Fibroblast of the conjunctiva (primary cell): ENCODE measurements around the gene CT45A8.
"Not testable (repeated sequence)": the region's sequence is repeated elsewhere in the genome, so short reads cannot be mapped to it uniquely, and the experiment has no call there.

Experiments used
- DNase-seq: peaks from one replicate; pipeline ENCODE4 v3.0.0-alpha.2; 2010; ENCODE audit warnings: low read depth

CT45A8 gene

DNA sequence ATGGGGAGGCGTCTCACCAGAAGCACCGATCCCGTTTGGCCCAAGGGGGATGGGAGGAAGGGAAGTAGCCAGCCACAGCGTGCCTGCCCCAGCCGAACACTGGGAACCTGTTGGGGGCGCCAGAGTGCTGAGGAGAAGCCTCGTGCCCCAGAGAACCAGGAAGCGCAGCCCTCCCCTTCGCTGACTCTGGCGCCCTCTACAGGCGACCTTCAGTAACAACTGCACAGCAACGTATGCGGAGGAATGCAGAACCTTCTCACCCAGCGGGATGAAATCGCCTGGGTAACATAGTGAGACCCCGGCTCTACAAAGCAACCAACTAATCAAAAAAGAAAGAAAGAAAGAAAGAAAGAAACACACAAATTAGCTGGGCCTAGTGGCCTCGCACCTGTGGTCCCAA, at the start of gene CT45A8:
CT45A8 (minus strand) TSS at position 101 of the 400 bp plus-strand sequence. CDS start 3,755 bp downstream, outside the sequence.
- not testable (repeated sequence) for DNase-seq

GRCh38 chrX:135893294-135893817, 39.0 kb upstream of the CT45A8 start, which contains the start of the genes CT45A10 and SAGE1:
CT45A10 (minus strand) TSS chrX:135893444; CDS start chrX:135885344, 8,100 bp downstream.
SAGE1 (plus strand) TSS chrX:135893716; CDS start chrX:135896243, 2,527 bp downstream.
- no peak for DNase-seq

GRCh38 chrX:135892781-135893180, 38.4 kb upstream of the CT45A8 start:
- no peak for DNase-seq

GRCh38 chrX:135890087-135890585, 35.8 kb upstream of the CT45A8 start:
- DNase-seq, result no peak

- not testable (repeated sequence) for DNase-seq
Measured at GRCh38 chrX:135888976-135889375, 34.6 kb upstream of the CT45A8 start.

DNA sequence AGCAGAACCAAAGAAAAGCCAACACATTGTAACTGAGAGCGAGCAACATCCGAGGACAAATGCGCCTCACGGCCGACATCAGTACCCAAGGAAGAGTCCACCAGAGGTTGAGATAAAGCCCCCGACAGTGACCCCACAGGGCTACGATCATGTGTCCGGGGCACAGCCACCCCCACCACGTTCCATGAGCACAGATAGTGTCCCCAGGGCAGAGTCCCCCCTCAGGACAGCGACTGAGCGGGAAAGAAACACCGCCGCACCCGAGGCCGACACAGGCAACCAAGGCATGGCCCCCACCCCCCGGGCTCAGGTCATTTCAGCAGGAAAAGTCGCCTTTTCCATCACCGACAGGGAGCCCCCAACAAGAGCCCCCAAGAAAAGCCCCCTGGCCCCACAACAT, 33.9 kb upstream of the CT45A8 start:
- DNase-seq, result not testable (repeated sequence)

DNA sequence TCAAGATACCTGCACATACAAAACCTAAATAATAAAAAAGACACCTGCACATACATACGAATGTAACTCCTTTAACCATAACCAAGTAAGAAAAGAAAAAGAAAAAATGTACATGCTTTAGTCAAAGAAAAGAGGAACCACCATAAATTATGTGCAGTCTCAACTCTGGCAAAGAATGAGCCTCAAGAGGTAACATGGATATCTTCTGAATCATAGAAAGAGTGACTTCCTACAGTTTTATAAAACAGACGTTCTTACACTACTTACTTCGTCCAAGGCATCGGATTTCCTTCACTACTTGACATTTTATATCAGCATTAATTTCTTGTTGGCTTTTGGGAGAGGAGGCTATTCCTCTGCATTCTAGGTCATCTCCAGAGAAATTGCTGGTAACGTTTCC, 28.4 kb upstream of the CT45A8 start:
- not testable (repeated sequence) for DNase-seq

DNA sequence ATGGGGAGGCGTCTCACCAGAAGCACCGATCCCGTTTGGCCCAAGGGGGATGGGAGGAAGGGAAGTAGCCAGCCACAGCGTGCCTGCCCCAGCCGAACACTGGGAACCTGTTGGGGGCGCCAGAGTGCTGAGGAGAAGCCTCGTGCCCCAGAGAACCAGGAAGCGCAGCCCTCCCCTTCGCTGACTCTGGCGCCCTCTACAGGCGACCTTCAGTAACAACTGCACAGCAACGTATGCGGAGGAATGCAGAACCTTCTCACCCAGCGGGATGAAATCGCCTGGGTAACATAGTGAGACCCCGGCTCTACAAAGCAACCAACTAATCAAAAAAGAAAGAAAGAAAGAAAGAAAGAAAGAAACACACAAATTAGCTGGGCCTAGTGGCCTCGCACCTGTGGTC, 17.4 kb upstream of the CT45A8 start, which contains the start of gene CT45A9:
CT45A9 (minus strand) TSS at position 101 of the 400 bp plus-strand sequence. CDS start 3,751 bp downstream, outside the sequence.
- not testable (repeated sequence) for DNase-seq

- not testable (repeated sequence) for DNase-seq
Measured at GRCh38 chrX:135837180-135837579, 17.2 kb downstream of the CT45A8 start, which contains the start of gene CT45A7. CT45A7 (minus strand) TSS chrX:135837280; CDS start chrX:135833533, 3,747 bp downstream.

- DNase-seq, result not testable (repeated sequence)
Measured at GRCh38 chrX:135819912-135820311, 34.4 kb downstream of the CT45A8 start, which contains the start of gene CT45A2. CT45A2 (minus strand) TSS chrX:135820012; CDS start chrX:135816265, 3,747 bp downstream.

GRCh38 chrX:135802687-135803086, 51.7 kb downstream of the CT45A8 start, which contains the start of gene CT45A6:
CT45A6 (minus strand) TSS chrX:135802787; CDS start chrX:135798993, 3,794 bp downstream.
- DNase-seq, result not testable (repeated sequence)
